Muscle of arm (tissue), 12 donors: ENCODE results near the gene ARAP3. TPM values are rescaled to one million over a fixed set of nuclear protein-coding genes. Genes with fewer than 3 reads are reported as not detected.
"Not testable (repeated sequence)": the region's sequence is repeated elsewhere in the genome, so short reads cannot be mapped to it uniquely, and the experiment has no call there.

Experiments
- DNase-seq: peaks from one replicate; pipeline ENCODE4 v3.0.0-alpha.2; 2013
- polyA plus RNA-seq, 12 donors: library from polyadenylated mRNA; unstranded; fragments of 120-200 nt; gene quantifications; one replicate each; pipeline ENCODE4 v1.2.1, GENCODE V29; 2013; ENCODE audit not compliant: insufficient read length in 12 of 12

Gene ARAP3
- polyA plus RNA-seq, 12 donors: 10.8 to 22.0 (median 13.4) TPM; not detected in 1

- DNase-seq: no peak
Measured at GRCh38 chr5:141618030-141618803, 63.8 kb downstream of the ARAP3 start.

GRCh38 chr5:141617682-141618029, 64.4 kb downstream of the ARAP3 start:
- DNase-seq: no peak

GRCh38 chr5:141617128-141617527, 64.9 kb downstream of the ARAP3 start:
- no peak for DNase-seq

DNA sequence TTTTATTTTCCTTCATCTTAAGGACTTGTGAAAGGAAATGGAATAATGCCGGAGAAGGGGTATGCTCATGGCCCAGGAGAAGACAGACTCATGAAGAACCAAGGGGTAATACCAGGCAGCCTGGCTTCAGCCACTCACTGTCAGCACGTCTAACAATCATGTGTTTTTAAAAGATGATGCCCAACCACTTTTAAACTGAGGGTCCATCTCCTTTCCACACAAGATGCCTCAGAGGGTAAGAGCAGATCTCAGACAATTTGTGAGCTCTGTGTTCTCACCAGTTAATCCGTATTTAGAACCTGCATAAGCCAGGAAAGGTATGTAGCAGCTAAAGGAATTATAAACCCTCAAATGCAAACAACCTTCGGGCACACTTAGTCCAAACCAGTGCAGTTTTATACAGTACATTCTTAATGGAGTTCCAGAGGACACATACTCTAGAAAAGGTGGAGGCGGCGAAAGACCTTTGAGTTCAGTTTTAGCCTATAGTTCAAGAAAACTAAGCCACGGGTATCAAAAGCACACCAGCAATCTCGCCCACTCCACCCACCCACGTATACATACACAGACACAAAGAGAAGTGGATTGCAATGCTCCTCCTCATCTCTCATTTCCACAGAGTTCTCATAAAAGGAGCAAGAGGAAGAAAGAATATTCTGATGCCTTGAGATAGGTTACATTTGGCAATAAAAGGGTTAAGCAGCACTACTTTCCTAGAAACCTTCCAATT, 65.9 kb downstream of the ARAP3 start:
- no peak for DNase-seq

- DNase-seq: no peak
Measured at GRCh38 chr5:141613344-141613743, 68.7 kb downstream of the ARAP3 start.

DNA sequence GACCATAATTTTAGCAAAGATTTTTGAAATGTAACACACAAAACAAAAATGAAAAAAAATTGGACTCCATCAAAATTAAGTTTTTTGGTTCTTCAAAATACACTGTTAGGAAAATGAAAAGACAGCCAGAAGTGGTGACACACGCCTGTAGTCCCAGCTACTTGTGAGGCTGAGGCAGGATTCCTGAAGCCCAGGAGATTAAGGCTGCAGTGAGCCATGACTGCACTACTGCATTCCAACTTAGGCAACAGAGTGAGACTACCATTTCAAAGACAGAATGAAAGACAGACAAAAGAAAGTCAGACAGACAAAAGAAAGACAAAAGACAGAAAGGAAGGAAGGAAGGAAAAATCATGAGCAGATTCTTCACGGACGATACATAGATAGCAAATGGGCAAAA, 70.7 kb downstream of the ARAP3 start:
- DNase-seq: no peak

DNA sequence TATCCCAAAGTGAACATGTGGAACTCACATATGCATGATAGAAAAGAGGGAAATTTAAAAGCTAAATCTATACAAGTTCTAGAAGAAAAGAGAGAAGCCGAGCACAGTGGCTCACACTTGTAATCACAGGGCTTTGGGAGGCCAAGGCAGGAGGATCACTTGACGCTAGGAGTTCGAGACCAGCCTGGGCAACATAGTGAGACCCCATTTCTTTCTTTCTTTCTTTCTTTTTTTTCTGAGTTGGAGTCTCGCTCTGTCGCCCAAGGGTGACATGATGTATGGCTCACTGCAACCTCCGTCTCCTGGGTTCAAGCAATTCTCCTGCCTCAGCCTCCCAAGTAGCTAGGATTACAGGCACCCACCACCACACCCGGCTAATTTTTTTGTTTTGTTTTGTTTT, 72.1 kb downstream of the ARAP3 start:
- not testable (repeated sequence) for DNase-seq

- no peak for DNase-seq
Measured at GRCh38 chr5:141609044-141609443, 73.0 kb downstream of the ARAP3 start.

DNA sequence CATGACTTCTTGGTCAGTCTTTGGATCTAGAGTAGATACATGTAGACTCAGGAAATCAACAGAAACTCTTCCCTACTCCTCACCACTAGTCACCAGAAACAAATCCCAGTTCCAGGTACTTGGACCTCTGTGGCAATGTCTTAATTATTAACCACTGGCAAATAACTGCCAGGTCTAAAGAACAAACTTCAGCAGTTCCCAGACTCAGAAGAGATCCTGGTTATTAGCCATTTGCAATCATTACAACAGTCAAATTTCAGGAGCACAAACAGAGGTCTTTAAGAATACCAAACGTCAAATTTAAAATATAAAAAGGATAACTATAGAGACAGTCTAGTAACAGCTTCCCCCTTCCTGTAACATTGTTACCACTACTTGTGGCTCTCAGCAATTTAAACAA, 73.5 kb downstream of the ARAP3 start:
- no peak for DNase-seq

GRCh38 chr5:141608046-141608445, 74.0 kb downstream of the ARAP3 start:
- no peak for DNase-seq

DNA sequence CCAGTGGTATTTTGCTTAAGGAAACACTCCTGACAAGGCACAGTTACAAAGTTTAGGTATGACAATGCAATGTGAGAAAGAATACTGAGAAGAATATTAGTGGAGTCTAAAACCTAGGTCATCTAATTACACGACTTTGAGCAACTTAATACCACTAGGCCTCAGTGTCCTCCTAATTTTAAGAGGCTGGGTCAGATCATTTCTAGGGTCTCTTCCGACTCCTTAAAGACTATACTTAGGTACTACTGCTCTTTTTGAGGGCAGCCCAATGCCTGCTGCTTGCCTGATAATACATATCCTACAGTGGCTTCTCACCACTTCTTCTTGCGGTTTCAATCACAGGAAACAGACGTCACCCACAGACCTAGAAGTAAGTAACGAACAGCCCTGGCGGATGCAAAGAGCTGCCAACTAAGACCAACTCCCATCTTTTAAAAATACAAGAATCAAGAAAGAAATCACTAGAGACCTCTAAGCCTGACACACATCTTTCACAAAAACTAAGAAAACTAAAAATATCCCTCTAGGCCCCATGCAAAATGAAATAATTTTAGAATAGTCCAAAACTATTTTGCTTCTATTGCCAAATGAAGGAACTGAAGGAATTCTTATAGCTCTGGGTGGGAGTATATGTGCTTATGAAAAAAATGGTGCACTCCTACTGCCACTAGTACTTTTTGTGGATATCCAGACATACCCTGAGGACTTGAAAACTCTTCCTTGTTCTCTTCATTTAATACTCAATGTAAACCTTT, 76.3 kb downstream of the ARAP3 start:
- no peak for DNase-seq

DNA sequence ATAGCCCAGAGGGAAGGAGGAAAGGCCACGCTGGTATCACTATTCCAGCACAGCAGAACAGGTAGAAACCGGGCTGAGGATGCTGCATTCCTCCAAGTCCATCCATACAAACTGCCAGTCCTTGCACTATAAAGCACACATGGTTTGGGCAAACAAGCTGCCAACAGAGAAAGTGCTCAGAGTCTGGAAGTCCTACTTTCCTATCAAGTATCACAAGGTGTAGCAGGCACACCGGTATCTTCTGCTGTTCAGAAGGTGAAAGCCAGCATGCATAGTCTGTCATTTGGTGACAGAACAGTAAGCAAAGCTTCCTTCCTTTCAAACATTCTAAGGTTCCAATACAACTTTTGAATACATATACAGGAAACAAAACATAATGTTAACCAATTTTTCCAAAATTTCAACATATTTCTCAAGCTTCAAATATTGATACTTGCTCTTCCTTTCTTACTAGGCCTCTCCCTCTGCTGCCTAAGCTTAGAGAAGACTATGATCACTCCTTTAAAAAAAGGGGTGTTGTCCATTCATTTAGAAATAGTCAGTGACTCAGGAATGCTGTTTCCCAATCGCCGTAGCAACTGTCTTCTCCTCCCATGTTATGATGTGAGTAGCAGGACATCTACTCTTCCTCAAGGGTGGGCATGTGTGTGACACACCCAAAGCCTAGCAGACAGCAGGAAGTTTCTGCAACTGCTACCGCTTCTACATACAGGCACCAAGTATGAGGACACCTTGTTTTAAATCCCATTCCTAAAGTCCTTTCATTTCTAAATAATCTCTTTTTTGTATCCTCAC, 77.9 kb downstream of the ARAP3 start:
- peak; percentile 55 for DNase-seq

Other genes starting within 250 kb of the ARAP3 start
- gene PCDHGC3, start 206.3 kb downstream of the ARAP3 start, polyA plus RNA-seq: 100 to 1,000 TPM in 7 of 12 donors, 10 to 100 TPM in 4, not detected in 1; 86.1 to 193 (median 119) TPM
- gene PCDHGC4, start 197.2 kb downstream of the ARAP3 start, polyA plus RNA-seq: 1 to 10 TPM in 9 of 12 donors, under 1 TPM in 1, not detected in 2; 0.93 to 2.7 (median 1.7) TPM
- 1 to 10 TPM in 2 of 12 donors, under 1 TPM in 8, not detected in 2; 0.19 to 1.3 (median 0.71) TPM for gene PCDHGC5, start 193.1 kb downstream of the ARAP3 start, polyA plus RNA-seq
- gene DIAPH1, start 63.2 kb downstream of the ARAP3 start, polyA plus RNA-seq: 10 to 100 TPM in 11 of 12 donors, not detected in 1; 19.9 to 47.9 (median 22.4) TPM
- gene HDAC3, start 45.4 kb downstream of the ARAP3 start, polyA plus RNA-seq: 10 to 100 TPM in 11 of 12 donors, not detected in 1; 36.9 to 87.4 (median 51.4) TPM
- gene RELL2, start 45.2 kb downstream of the ARAP3 start, polyA plus RNA-seq: under 1 TPM in 10 of 12 donors, not detected in 2; 0.10 to 0.84 (median 0.29) TPM
- 10 to 100 TPM in 3 of 12 donors, 1 to 10 TPM in 8, not detected in 1; 4.3 to 32.7 (median 7.8) TPM for gene FCHSD1, start 30.8 kb downstream of the ARAP3 start, polyA plus RNA-seq
- 10 to 100 TPM in 11 of 12 donors, not detected in 1; 12.4 to 23.6 (median 15.2) TPM for gene PCDH1, start 196.2 kb upstream of the ARAP3 start, polyA plus RNA-seq
- 100 to 1,000 TPM in 1 of 12 donors, 10 to 100 TPM in 10, not detected in 1; 64.1 to 110 (median 79.5) TPM for gene DELE1, start 241.6 kb upstream of the ARAP3 start, polyA plus RNA-seq